CD4-positive, alpha-beta T cell treated with Interleukin-12 subunit alpha and Interleukin-12 subunit beta, for 1 hour (primary cell): ENCODE data around the gene RBM23.

Experiments
- DNase-seq: peaks from one replicate; pipeline ENCODE4 v3.0.0-alpha.2; 2020

Gene RBM23

GRCh38 chr14:22884738-22885523 lies 34.0 kb downstream of the RBM23 start:
- DNase-seq, result no peak

- no peak for DNase-seq
These were observed 34.7 kb downstream of the RBM23 start for GRCh38 chr14:22884076-22884737.

GRCh38 chr14:22883173-22883976 lies 35.6 kb downstream of the RBM23 start, which contains the start of gene REM2:
Gene REM2, plus strand, starts transcription at chr14:22883222. Its CDS starts 66 bp downstream, at chr14:22883288.
- DNase-seq, result no peak

GRCh38 chr14:22882529-22883172 lies 36.3 kb downstream of the RBM23 start:
- DNase-seq, result peak; percentile 62

GRCh38 chr14:22882064-22882463 lies 36.9 kb downstream of the RBM23 start:
- no peak for DNase-seq

GRCh38 chr14:22878271-22879246 lies 40.4 kb downstream of the RBM23 start:
- DNase-seq, result no peak

GRCh38 chr14:22877000-22877501 lies 41.9 kb downstream of the RBM23 start:
- no peak for DNase-seq

GRCh38 chr14:22875748-22876319 lies 43.1 kb downstream of the RBM23 start:
- no peak for DNase-seq

- no peak for DNase-seq
These were observed 43.8 kb downstream of the RBM23 start for GRCh38 chr14:22875003-22875747.

- no peak for DNase-seq
These were observed 46.0 kb downstream of the RBM23 start for GRCh38 chr14:22872833-22873520.

GRCh38 chr14:22872033-22872832 lies 46.7 kb downstream of the RBM23 start:
- DNase-seq, result peak; percentile 80

GRCh38 chr14:22871224-22872032 lies 47.5 kb downstream of the RBM23 start, which contains the start of gene LRP10:
Gene LRP10, plus strand, starts transcription at chr14:22871740. Its CDS starts 564 bp downstream, at chr14:22872304.
- DNase-seq, result peak; percentile 83

- no peak for DNase-seq
These were observed 48.1 kb downstream of the RBM23 start for GRCh38 chr14:22870811-22871223.

- no peak for DNase-seq
These were observed 52.1 kb downstream of the RBM23 start for GRCh38 chr14:22866874-22867273.

- DNase-seq, result no peak
These were observed 53.2 kb downstream of the RBM23 start for GRCh38 chr14:22865424-22866405.

- DNase-seq, result no peak
These were observed 54.0 kb downstream of the RBM23 start for GRCh38 chr14:22864979-22865378.
